HepG2 (cell line): ENCODE data around the gene SFI1. TPM values are rescaled to one million over a fixed set of nuclear protein-coding genes. Genes with fewer than 3 reads are reported as not detected.

Experiments used
- GPN1 ChIP-seq: sonication (generic); formaldehyde crosslinking; IDR thresholded peaks from 2 replicates; pipeline ENCODE4 v1.5.1; 2020; ENCODE audit warnings: missing genetic modification reagents, borderline replicate concordance
- KLF16 ChIP-seq, 2 experiments: sonication (generic) in 1 of 2; formaldehyde crosslinking in 1 of 2; IDR thresholded peaks; 2 replicates each; pipeline versions ENCODE4 v1.6.1 to v1.8.0; 2016 to 2023; ENCODE audit warnings: missing genetic modification reagents in 2 of 2, missing compliant biosample characterization in 1 of 2
- SIN3B ChIP-seq: fragments of 150-350 bp; IDR thresholded peaks from 2 replicates; pipeline ENCODE4 v1.6.1; 2014; ENCODE audit warnings: low read length
- ZBTB38 ChIP-seq: sonication (generic); formaldehyde crosslinking; IDR thresholded peaks from 2 replicates; pipeline ENCODE4 v1.5.1; 2020; ENCODE audit warnings: mild to moderate bottlenecking, missing genetic modification reagents
- ZKSCAN8 ChIP-seq: IDR thresholded peaks from 2 replicates; pipeline ENCODE4 v1.6.1; 2016; ENCODE audit warnings: borderline replicate concordance, missing genetic modification reagents, missing compliant biosample characterization
- ZNF296 ChIP-seq: sonication (generic); formaldehyde crosslinking; conservative IDR thresholded peaks from 2 replicates; pipeline ENCODE4 v1.5.0; 2020; ENCODE audit warnings: mild to moderate bottlenecking, missing genetic modification reagents
- ZNF879 ChIP-seq: sonication (generic); formaldehyde crosslinking; IDR thresholded peaks from 2 replicates; pipeline ENCODE4 v1.8.1; 2023; ENCODE audit warnings: missing genetic modification reagents
- polyA plus RNA-seq, 8 experiments: library from polyadenylated mRNA; depleted of rRNA in 3 of 8; stranded (reverse) in 7 of 8; unstranded in 1 of 8; fragments of >200 nt; fragmentation: Illumina TruSeq in 4 of 8; extraction: Trizol in 4 of 8; gene quantifications; 2 replicates each; pipeline versions ENCODE4 v1.2.1 to v1.2.3, GENCODE V29; 2011 to 2016; ENCODE audit warnings: low read depth in 4 of 8, missing spikeins in 1 of 8, mixed read lengths in 1 of 8; ENCODE audit not compliant: insufficient read depth in 1 of 8
- total RNA-seq, 5 experiments: library from RNA; depleted of rRNA; stranded (reverse); fragments of >200 nt; fragmentation: Illumina TruSeq; extraction: Trizol; gene quantifications; 2 replicates each; pipeline ENCODE4 v1.2.3, GENCODE V29; 2016; ENCODE audit warnings: low read depth in 1 of 5
- TF ChIP-seq, protein P1 (sequence below): sonication (generic); formaldehyde crosslinking; IDR thresholded peaks from 2 replicates; pipeline ENCODE4 v1.4.0; 2020; ENCODE audit warnings: mild to moderate bottlenecking, missing genetic modification reagents
- TF ChIP-seq, protein P2 (sequence below): sonication (generic); formaldehyde crosslinking; conservative IDR thresholded peaks from 2 replicates; pipeline ENCODE4 v1.4.0; 2020; ENCODE audit warnings: mild to moderate bottlenecking, missing genetic modification reagents, moderate library complexity
- TF ChIP-seq, protein P3 (sequence below): sonication (generic); formaldehyde crosslinking; IDR thresholded peaks from 2 replicates; pipeline ENCODE4 v1.4.0; 2020; ENCODE audit warnings: mild to moderate bottlenecking, low read depth, missing genetic modification reagents
- TF ChIP-seq, protein P4 (sequence below): sonication (generic); formaldehyde crosslinking; IDR thresholded peaks from 2 replicates; pipeline ENCODE4 v1.4.0; 2020; ENCODE audit warnings: missing genetic modification reagents
- TF ChIP-seq, protein P5 (sequence below): sonication (generic); formaldehyde crosslinking; IDR thresholded peaks from 2 replicates; pipeline ENCODE4 v1.5.0; 2020; ENCODE audit warnings: mild to moderate bottlenecking, missing genetic modification reagents
- TF ChIP-seq, protein P6 (sequence below): sonication (generic); formaldehyde crosslinking; IDR thresholded peaks from 2 replicates; pipeline ENCODE4 v1.5.0; 2020; ENCODE audit warnings: missing genetic modification reagents, mild to moderate bottlenecking, borderline replicate concordance
- TF ChIP-seq, protein P7 (sequence below): sonication (generic); formaldehyde crosslinking; IDR thresholded peaks from 2 replicates; pipeline ENCODE4 v1.4.0; 2020; ENCODE audit warnings: mild to moderate bottlenecking, low read depth, missing genetic modification reagents
- TF ChIP-seq, protein P8 (sequence below): sonication (generic); formaldehyde crosslinking; IDR thresholded peaks from 2 replicates; pipeline ENCODE4 v1.5.0; 2020; ENCODE audit warnings: missing genetic modification reagents

The SFI1 gene
- total and polyA plus RNA-seq, 2 of the 13 experiments (the other 11 are each of a cell fraction or from before 2014, with no cell fraction given) = 20.5 to 40.1 TPM

DNA sequence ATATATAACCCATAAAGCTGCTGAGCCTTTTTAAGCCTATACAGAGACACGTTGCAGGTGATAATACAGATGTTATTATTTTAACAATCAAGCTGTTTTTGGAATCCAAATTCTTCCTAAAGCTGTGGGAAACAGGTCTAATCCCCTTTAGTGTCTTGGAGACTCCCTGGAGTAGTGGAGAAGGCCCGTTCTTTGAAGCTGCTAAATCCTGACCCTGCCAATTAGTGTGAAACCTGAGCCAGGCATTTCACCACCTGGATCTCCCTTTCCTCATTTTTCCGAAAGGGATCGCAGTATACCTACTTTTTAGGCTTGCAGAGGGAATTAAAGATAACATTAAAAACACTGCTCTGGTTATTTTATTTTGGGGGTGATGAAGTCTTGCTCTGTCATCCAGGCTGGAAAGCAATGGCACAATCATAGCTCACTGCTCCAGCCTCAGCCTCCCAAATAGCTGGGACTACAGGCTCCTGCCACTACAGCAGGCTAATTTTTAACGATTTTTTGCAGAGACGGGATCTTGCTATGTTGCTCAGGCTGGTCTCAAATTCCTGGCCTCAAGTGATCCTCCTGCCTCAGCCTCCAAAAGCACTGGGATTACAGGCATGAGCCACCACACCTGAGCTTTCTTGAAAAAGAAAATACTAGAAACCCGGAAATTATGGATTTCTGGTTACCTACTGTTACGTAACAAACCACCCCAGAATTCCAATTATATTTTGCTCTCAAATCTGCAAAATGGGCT, 4.9 kb upstream of the SFI1 start (continued):
- TF ChIP-seq, protein P1, sequence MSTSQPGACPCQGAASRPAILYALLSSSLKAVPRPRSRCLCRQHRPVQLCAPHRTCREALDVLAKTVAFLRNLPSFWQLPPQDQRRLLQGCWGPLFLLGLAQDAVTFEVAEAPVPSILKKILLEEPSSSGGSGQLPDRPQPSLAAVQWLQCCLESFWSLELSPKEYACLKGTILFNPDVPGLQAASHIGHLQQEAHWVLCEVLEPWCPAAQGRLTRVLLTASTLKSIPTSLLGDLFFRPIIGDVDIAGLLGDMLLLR (CRISPR knock-in tag) = no peak
- TF ChIP-seq ZNF879 (CRISPR knock-in tag) (no peak), ZBTB38 (CRISPR knock-in tag) (0 out of 2 replicates have a peak, but pooled peaks have one; percentile 44), ZNF296 (CRISPR knock-in tag) (no peak), KLF16 (CRISPR knock-in tag; IDR thresholded peaks at IDR 0.05) (no peak), ZKSCAN8 (CRISPR knock-in tag) (no peak), SIN3B (no peak), GPN1 (no peak)
- TF ChIP-seq, protein P2, sequence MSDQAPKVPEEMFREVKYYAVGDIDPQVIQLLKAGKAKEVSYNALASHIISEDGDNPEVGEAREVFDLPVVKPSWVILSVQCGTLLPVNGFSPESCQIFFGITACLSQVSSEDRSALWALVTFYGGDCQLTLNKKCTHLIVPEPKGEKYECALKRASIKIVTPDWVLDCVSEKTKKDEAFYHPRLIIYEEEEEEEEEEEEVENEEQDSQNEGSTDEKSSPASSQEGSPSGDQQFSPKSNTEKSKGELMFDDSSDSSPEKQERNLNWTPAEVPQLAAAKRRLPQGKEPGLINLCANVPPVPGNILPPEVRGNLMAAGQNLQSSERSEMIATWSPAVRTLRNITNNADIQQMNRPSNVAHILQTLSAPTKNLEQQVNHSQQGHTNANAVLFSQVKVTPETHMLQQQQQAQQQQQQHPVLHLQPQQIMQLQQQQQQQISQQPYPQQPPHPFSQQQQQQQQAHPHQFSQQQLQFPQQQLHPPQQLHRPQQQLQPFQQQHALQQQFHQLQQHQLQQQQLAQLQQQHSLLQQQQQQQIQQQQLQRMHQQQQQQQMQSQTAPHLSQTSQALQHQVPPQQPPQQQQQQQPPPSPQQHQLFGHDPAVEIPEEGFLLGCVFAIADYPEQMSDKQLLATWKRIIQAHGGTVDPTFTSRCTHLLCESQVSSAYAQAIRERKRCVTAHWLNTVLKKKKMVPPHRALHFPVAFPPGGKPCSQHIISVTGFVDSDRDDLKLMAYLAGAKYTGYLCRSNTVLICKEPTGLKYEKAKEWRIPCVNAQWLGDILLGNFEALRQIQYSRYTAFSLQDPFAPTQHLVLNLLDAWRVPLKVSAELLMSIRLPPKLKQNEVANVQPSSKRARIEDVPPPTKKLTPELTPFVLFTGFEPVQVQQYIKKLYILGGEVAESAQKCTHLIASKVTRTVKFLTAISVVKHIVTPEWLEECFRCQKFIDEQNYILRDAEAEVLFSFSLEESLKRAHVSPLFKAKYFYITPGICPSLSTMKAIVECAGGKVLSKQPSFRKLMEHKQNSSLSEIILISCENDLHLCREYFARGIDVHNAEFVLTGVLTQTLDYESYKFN (CRISPR knock-in tag) = no peak
- TF ChIP-seq, protein P3, sequence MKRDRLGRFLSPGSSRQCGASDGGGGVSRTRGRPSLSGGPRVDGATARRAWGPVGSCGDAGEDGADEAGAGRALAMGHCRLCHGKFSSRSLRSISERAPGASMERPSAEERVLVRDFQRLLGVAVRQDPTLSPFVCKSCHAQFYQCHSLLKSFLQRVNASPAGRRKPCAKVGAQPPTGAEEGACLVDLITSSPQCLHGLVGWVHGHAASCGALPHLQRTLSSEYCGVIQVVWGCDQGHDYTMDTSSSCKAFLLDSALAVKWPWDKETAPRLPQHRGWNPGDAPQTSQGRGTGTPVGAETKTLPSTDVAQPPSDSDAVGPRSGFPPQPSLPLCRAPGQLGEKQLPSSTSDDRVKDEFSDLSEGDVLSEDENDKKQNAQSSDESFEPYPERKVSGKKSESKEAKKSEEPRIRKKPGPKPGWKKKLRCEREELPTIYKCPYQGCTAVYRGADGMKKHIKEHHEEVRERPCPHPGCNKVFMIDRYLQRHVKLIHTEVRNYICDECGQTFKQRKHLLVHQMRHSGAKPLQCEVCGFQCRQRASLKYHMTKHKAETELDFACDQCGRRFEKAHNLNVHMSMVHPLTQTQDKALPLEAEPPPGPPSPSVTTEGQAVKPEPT = no peak
- TF ChIP-seq, protein P4, sequence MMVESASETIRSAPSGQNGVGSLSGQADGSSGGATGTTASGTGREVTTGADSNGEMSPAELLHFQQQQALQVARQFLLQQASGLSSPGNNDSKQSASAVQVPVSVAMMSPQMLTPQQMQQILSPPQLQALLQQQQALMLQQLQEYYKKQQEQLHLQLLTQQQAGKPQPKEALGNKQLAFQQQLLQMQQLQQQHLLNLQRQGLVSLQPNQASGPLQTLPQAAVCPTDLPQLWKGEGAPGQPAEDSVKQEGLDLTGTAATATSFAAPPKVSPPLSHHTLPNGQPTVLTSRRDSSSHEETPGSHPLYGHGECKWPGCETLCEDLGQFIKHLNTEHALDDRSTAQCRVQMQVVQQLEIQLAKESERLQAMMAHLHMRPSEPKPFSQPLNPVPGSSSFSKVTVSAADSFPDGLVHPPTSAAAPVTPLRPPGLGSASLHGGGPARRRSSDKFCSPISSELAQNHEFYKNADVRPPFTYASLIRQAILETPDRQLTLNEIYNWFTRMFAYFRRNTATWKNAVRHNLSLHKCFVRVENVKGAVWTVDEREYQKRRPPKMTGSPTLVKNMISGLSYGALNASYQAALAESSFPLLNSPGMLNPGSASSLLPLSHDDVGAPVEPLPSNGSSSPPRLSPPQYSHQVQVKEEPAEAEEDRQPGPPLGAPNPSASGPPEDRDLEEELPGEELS = no peak
- TF ChIP-seq, protein P5, sequence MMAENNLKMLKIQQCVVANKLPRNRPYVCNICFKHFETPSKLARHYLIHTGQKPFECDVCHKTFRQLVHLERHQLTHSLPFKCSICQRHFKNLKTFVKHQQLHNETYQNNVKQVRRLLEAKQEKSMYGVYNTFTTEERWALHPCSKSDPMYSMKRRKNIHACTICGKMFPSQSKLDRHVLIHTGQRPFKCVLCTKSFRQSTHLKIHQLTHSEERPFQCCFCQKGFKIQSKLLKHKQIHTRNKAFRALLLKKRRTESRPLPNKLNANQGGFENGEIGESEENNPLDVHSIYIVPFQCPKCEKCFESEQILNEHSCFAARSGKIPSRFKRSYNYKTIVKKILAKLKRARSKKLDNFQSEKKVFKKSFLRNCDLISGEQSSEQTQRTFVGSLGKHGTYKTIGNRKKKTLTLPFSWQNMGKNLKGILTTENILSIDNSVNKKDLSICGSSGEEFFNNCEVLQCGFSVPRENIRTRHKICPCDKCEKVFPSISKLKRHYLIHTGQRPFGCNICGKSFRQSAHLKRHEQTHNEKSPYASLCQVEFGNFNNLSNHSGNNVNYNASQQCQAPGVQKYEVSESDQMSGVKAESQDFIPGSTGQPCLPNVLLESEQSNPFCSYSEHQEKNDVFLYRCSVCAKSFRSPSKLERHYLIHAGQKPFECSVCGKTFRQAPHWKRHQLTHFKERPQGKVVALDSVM = peak; percentile 78
- TF ChIP-seq, protein P6, sequence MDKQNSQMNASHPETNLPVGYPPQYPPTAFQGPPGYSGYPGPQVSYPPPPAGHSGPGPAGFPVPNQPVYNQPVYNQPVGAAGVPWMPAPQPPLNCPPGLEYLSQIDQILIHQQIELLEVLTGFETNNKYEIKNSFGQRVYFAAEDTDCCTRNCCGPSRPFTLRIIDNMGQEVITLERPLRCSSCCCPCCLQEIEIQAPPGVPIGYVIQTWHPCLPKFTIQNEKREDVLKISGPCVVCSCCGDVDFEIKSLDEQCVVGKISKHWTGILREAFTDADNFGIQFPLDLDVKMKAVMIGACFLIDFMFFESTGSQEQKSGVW (CRISPR knock-in tag) = no peak
- TF ChIP-seq, protein P7, sequence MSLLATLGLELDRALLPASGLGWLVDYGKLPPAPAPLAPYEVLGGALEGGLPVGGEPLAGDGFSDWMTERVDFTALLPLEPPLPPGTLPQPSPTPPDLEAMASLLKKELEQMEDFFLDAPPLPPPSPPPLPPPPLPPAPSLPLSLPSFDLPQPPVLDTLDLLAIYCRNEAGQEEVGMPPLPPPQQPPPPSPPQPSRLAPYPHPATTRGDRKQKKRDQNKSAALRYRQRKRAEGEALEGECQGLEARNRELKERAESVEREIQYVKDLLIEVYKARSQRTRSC = no peak
- TF ChIP-seq, protein P8, sequence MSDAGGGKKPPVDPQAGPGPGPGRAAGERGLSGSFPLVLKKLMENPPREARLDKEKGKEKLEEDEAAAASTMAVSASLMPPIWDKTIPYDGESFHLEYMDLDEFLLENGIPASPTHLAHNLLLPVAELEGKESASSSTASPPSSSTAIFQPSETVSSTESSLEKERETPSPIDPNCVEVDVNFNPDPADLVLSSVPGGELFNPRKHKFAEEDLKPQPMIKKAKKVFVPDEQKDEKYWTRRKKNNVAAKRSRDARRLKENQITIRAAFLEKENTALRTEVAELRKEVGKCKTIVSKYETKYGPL (CRISPR knock-in tag) = no peak
